ENCODE measurements around the gene DUSP9.
"Not testable (repeated sequence)": the region's sequence is repeated elsewhere in the genome, so short reads cannot be mapped to it uniquely, and the experiment has no call there.

Gene DUSP9

DNA sequence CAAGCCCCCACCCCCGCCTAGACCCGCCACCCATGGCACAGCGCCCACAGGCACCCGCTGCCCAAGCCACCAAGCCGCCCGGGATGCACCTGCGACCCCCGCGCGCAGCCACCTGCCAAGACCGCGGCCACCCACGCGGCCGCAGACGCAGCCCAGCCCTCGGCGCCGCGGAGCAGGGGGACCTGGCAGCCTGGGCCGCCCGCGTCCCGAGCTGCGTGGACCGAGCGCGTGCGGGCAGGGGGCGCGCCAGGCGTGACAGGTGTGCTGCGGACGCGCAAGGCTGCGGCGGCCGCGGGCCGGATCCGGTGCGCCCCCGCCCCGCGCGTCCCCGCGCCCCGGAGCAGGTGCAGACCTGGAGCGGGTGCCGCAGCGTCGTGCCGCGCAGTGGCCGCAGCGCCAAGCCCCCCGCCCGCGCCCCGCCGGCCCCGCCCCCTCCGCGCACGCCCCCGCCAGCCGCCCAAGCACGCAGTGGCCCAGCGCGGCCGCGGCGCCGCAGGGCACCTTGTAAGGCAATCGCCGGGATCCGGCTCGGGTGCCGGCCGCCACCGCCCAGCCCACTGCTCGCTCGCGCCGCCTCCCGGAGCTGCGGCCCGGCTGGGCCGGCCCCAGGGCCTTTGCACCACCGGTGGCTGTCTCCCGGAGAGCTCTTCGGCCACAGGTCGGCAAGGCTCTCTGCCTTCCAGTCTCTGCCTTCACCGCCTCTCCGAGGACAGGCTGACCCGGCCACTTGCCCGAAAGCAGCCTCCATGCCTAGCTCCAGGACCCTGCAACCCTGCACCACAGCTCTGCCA lies 26.6 kb downstream of the DUSP9 start, which contains the start of gene PNCK:
Gene PNCK, minus strand, starts transcription at position 386 of the 791 bp plus-strand sequence. CDS start 737 bp downstream, outside the sequence.
- DNase-seq (ENCODE audit: low read depth): no peak

DNA sequence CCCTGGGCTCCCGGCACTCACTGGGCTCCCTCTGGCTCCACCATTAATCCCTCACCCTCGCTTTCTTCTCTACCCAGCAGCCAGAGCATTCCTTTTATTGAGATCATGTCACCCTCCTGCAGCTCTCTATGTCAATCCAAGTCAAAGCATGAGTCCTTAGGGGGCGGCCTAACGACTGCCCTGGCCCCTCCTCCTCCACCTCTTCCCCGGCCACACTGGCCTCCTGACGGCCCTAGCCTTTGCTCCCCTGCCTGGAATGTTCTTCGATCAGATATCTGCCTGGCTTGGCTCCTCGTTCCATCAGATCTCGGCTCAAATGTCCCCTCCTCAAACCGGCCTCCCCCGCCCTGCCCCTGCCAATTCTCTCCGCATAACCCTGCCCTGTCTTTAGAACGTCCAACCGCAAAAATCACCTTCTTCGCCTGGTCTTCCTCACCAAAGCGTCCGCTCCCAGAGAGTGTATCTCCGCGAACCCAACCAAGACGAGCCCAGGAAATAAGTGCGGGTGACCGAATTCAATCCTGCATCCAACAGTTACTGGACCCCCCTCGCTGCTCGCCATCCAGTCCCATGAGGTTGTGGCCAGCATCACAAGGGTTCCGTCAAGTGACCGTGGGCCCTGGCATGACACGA lies 27.3 kb downstream of the DUSP9 start:
- DNase-seq (ENCODE audit: low read depth): no peak

GRCh38 chrX:153681175-153681574 lies 34.2 kb downstream of the DUSP9 start:
- no peak for DNase-seq (ENCODE audit: low read depth)

DNA sequence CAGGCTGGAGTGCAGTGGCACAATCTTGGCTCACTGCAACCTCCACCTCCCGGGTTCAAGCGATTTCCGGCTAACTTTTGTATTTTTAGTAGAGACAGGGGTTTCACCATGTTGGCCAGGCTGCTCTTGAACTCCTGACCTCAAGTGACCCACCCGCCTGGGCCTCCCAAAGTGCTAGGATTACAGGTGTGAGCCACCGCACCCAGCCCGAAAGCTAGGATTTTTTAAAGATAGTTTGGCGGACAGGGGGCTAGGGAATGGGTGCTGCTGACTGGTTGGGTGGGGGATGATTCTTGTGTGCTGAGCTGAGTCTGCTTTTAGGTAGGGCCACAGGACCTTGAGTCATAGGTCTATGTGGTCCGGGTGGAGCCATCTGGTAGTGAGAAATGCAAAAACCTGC lies 36.5 kb downstream of the DUSP9 start:
- not testable (repeated sequence) for DNase-seq (ENCODE audit: low read depth)

- no peak for DNase-seq (ENCODE audit: low read depth)
Measured at GRCh38 chrX:153684467-153685155, 37.6 kb downstream of the DUSP9 start.

GRCh38 chrX:153685156-153685536 lies 38.1 kb downstream of the DUSP9 start:
- no peak for DNase-seq (ENCODE audit: low read depth)

- DNase-seq (ENCODE audit: low read depth): no peak
Measured at GRCh38 chrX:153685751-153686696, 39.0 kb downstream of the DUSP9 start.

DNA sequence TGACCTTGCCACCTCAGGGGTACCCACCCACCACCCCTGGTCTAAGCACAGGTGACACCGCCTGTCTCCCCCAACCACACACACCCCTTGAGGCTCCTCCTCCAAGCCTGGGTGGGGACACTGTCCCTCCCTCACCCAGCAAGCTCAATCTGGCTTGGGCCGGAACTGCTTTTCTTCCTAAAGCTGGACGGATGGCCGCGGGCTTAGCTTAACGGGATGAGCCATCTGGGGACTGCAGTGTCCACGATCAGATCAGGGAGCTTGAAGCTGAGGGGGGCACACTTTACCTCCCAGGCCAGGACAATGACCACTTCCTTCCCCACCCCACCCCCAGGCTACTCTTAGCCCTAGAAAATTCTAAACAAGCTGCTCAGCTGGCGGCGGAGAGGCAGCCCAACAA lies 39.7 kb downstream of the DUSP9 start:
- DNase-seq (ENCODE audit: low read depth): no peak

DNA sequence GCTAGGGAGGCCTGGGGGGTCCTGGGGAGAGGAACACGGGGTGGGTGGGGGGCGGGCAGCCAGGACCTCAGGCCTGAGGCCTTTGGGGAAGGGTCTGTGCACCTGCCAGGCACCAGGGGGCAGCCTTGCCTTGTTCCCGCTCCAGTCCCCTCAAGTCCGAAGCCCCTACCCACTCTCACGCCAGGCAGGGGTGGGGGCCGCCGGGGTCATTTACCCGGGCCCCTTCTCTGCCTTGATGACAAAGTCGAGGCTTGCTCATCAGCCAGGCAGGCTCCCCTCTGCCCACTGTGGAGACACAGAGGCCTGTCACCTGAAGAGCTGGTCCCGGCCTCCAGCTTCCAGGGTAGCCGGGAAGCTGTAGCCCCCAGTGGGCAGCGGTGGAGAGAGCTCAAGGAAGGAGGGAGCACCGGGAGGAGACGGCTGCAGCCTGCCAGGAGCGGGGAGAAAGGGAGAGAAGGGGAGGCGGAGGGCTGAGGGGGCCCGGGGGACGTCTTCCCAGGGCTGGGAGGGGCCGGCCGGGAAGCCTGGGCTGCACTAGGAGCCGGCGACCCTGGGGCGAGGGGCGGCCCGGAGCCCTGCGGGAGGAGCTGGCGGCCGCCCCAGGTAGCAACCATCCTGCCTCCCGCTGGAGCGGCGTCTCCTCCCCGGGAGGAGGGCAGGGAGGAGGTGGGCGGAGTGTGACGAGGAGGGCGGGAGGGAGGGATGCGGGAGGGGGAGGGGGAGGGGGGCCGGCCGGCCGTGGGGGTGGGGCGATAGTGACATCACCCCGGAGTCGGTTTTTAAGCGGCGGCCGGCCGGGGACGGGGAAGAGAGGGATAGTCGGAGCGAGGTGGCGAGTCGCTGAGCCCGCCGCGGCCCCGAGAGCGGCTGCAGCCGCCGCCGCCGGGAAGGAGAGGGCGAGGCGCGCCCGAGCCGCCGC lies 40.4 kb downstream of the DUSP9 start, which contains the start of gene SLC6A8:
Gene SLC6A8, plus strand, starts transcription at position 806 of the 919 bp plus-strand sequence. CDS start 649 bp downstream, outside the sequence.
- peak; percentile 11 for DNase-seq (ENCODE audit: low read depth)

- no peak for DNase-seq (ENCODE audit: low read depth)
Measured at GRCh38 chrX:153688071-153688470, 41.1 kb downstream of the DUSP9 start.

DNA sequence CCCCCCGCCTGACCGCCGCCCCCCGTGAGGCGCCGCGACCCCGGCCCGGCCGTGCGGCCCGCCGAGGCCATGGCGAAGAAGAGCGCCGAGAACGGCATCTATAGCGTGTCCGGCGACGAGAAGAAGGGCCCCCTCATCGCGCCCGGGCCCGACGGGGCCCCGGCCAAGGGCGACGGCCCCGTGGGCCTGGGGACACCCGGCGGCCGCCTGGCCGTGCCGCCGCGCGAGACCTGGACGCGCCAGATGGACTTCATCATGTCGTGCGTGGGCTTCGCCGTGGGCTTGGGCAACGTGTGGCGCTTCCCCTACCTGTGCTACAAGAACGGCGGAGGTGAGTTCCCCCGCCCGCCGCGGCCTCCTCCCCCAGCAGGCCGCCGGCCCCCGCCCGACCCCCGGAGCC lies 41.5 kb downstream of the DUSP9 start:
- DNase-seq (ENCODE audit: low read depth): no peak

- DNase-seq (ENCODE audit: low read depth): no peak
Measured at GRCh38 chrX:153688911-153689590, 42.0 kb downstream of the DUSP9 start.

- no peak for DNase-seq (ENCODE audit: low read depth)
Measured at GRCh38 chrX:153689654-153690465, 42.9 kb downstream of the DUSP9 start.

GRCh38 chrX:153690466-153690865 lies 43.5 kb downstream of the DUSP9 start:
- no peak for DNase-seq (ENCODE audit: low read depth)

DNA sequence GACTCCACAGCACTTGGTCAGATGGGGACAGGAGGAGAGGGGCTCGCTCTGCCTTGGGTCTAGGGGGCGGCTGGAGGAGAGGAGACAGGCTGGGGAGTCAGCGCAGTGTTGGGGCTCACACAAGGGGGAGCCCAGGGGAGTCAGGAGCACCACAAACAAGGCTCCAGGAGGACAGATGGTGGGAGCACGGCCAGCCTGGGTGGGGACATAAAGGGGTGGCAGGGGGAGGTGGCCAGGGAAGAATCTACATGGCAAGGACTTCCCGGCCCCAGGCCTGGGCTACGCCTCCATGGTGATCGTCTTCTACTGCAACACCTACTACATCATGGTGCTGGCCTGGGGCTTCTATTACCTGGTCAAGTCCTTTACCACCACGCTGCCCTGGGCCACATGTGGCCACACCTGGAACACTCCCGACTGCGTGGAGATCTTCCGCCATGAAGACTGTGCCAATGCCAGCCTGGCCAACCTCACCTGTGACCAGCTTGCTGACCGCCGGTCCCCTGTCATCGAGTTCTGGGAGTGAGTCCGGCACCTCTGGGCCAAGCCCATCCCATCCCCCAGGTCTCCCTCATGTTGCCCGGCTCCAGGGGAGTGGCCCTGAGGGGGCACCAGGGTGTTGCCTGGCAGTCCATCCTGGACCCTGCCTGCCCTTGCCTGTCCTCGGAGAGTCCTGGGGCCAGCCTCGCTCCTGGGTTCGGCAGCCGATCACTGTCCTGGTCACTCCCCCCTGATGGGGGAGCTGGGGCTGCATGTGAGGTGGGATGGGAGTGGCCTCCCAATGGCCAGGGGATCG lies 44.2 kb downstream of the DUSP9 start:
- not testable (repeated sequence) for DNase-seq (ENCODE audit: low read depth)

GRCh38 chrX:153692003-153692402 lies 45.0 kb downstream of the DUSP9 start:
- DNase-seq (ENCODE audit: low read depth): no peak

- DNase-seq (ENCODE audit: low read depth): no peak
Measured at GRCh38 chrX:153692611-153693156, 45.7 kb downstream of the DUSP9 start.

Measured in stimulated activated CD8-positive, alpha-beta memory T cell treated with anti-CD3 and anti-CD28 coated beads, Interleukin-4, amount 100 ng/mL, for 24 hours (primary cell).